NB4 (cell line): ENCODE data around the gene RBM20.
"Not testable (repeated sequence)": the region's sequence is repeated elsewhere in the genome, so short reads cannot be mapped to it uniquely, and the experiment has no call there.

Source experiments
- DNase-seq: peaks from one replicate; pipeline ENCODE4 v3.0.0; 2010; ENCODE audit warnings: low read depth
- H3K4me3 ChIP-seq: one replicate; pipeline ENCODE4 v1.5.1; 2011; ENCODE audit warnings: mild to moderate bottlenecking, low read depth, low read length, moderate library complexity
- CTCF ChIP-seq: IDR thresholded peaks from one replicate; pipeline ENCODE4 v1.5.1; 2012; ENCODE audit warnings: low read depth, low read length
- MAX ChIP-seq: IDR thresholded peaks from 2 replicates; pipeline ENCODE4 v1.6.1; 2011; ENCODE audit warnings: low read depth, low read length
- MYC ChIP-seq: IDR thresholded peaks from 2 replicates; pipeline ENCODE4 v1.6.1; 2011; ENCODE audit warnings: low read depth, low read length
- POLR2A ChIP-seq: IDR thresholded peaks from 2 replicates; pipeline ENCODE4 v1.6.1; 2011; ENCODE audit warnings: mild to moderate bottlenecking; ENCODE audit not compliant: insufficient read length; ENCODE audit errors: extremely low read depth

RBM20 gene

GRCh38 chr10:110619514-110620397 lies 24.4 kb upstream of the RBM20 start:
- TF ChIP-seq MAX (no peak), MYC (no peak), CTCF (no peak), POLR2A (no peak)
- no peak overlapping the region for H3K4me3 ChIP-seq
- no peak for DNase-seq

GRCh38 chr10:110620398-110620719 lies 23.8 kb upstream of the RBM20 start:
- TF ChIP-seq MAX (no peak), CTCF (no peak), MYC (no peak), POLR2A (no peak)
- no peak overlapping the region for H3K4me3 ChIP-seq
- DNase-seq: no peak

GRCh38 chr10:110623316-110623715 lies 20.8 kb upstream of the RBM20 start:
- not testable (repeated sequence) for DNase-seq, H3K4me3 ChIP-seq

- H3K4me3 ChIP-seq: no peak overlapping the region
- DNase-seq: no peak
- TF ChIP-seq MAX (no peak), POLR2A (no peak), MYC (no peak), CTCF (no peak)
These were observed 18.7 kb upstream of the RBM20 start for GRCh38 chr10:110625356-110625894.

GRCh38 chr10:110625951-110626855 lies 17.9 kb upstream of the RBM20 start:
- H3K4me3 ChIP-seq: no peak overlapping the region

More at GRCh38 chr10:110625951-110626855, 17.9 kb upstream of the RBM20 start:
- no peak for DNase-seq
- TF ChIP-seq MAX (no peak), MYC (no peak), CTCF (no peak), POLR2A (no peak)
